Fibroblast of skin of abdomen (primary cell): ENCODE data around the gene CNOT6.
"Not testable (repeated sequence)": the region's sequence is repeated elsewhere in the genome, so short reads cannot be mapped to it uniquely, and the experiment has no call there.

Experiments
- DNase-seq: peaks from one replicate; pipeline ENCODE4 v3.0.0-alpha.2; 2013

Gene CNOT6

DNA sequence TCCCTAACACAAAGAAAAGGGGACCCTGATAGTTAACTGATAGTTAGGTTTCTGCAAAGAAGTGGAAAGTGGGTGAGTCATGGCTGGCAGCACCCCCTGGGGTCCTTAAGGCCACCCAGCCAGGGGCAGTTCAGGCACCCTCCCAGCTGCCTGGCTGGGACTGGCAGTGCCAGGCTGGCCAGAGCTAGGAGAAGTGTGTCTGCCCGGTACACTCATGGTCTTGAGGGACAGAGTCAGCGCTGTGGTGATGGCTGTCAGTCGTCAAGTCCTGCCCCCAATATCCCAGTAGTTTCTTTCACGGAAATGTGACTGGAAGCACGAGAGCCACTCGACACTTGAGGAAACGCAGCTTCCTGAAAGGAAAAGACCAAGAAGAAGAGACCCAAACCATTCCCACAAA lies 22.3 kb upstream of the CNOT6 start:
- DNase-seq: no peak

DNA sequence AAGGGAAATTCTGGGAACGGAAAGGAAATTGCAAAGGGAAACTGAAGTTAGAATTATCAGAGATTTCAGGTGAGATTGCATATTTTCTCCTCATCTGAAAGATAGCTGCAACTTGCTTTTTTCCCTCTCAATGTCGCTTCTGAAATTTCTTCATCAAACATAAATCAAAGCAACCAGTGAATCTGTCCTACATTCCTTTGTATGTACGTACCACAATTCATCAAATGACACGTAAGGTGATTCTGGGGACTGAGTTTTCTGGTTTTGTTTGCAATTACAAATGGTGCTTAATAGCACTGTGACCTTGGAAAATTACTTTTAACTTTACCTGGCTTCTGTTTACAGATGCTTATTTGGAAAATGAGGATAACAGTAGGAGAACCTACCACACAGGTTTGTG lies 21.9 kb upstream of the CNOT6 start:
- peak; percentile 10 for DNase-seq

DNA sequence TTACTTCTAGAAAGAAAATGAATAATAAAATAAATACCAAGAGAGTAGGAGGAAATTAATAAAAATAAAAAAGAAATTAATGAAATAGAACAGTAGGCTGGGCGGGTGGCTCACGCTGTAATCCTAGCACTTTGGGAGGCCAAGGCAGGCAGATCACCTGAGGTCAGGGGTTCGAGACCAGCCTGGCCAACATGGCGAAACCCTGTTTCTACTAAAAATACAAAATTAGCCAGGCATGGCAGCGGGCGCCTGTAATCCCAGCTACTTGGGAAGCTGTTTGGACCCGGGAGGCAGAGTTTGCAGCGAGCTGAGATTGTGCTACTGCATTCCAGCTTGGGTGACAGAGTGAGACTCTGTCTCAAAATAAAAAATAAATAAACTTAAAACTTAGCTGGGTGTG lies 20.8 kb upstream of the CNOT6 start:
- not testable (repeated sequence) for DNase-seq

DNA sequence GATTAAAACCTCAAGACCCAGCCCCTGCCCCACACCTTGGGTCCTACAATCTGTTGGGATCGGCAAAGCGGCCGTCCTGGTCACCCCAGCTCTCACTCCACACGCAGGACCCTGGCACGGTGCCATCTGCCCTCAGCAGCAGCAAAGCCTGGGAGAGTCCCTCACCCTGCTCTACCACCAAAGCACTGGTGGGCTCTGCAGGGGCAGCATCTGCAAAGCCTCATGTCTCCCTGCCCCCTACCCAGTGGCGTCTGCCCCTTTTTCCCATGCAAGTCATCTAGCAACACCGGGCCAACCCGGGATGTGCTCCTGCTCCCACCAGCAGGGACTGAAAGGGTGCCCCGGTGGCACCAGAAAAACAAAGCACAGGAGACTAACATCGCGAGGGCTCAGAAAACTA lies 19.6 kb upstream of the CNOT6 start:
- no peak for DNase-seq

DNA sequence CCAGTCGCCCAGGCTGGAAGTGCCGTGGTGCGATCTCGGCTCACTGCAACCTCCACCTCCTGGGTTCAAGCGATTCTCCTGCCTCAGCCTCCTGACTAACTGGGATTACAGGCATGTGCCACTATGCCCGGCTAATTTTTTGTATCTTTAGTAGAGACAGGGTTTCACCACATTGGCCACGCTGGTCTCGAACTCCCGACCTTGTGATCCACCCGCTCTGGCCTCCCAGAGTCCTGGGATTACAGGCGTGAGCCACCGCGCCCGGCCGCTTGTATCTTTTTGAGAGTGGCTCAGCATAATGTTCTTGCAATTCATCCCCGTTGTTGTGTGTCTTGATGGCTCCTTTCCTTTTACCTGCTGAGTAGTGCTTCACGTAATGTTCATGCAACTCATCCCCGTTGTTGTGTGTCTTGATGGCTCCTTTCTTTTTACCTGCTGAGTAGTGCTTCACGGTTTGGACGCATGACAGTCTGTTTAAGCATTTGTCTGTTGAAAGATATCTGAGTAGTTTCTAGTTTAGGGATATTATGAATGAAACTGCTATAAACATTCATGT lies 18.1 kb upstream of the CNOT6 start:
- not testable (repeated sequence) for DNase-seq

DNA sequence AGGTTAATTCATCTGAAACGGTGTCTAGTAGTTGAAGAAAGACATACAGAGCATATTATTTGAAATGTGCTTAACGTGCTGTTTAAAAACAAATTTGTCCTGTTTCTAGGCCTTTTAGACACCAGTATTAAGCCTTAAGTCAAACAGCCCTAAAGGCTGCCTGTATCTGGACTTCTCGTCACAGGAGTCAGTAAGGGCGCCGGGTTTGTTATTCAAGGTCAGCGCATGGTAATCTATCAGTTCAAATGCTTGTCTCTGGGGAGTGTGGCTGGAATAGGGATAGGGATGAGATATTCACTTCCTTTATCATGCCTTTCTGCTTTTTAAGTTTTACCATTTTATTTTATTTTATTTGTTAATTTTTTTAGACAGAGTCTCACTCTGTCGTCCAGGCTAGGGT lies 9.4 kb upstream of the CNOT6 start:
- DNase-seq: no peak

DNA sequence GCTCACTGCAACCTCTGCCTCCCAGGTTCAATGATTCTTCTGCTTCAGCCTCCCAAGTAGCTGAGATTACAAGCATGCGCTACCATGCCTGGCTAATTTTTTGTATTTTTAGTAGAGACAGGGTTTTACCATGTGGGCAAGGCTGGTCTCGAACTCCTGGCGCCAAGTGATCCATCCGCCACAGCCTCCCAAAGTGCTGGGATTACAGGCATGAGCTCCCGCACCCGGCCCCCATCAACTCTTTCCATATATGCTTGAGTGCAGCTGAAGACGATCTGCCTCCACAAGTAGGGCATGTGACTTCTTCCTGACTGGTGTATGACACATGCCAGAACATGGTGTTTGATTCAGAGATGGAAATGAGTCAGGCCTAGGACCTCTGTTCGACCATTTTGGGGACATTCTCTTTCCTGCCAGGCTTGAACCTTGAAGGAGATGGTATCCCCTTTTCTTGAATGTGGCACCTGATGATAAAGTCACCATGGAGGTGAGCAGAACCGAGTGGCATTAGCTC lies 7.5 kb upstream of the CNOT6 start:
- no peak for DNase-seq

DNA sequence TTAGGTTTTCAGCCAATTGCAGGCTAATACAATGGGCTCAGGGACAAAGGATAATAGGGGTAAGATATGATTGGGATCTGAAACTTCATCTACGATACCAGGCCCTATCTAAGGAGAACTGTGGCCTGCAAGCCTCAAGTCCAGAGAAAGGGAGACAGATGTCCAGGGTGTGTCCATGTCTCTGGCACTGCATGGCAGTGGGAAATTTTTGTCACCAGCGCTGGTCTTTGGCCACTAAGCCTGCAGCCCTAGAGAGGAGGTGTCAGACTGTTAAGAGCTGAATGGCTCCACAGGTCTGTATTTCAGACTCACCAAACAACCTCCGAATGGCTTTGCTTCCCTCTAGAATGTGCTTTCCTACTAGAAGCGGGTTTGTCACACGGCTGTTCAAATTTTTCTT lies 6.6 kb upstream of the CNOT6 start:
- DNase-seq: no peak

DNA sequence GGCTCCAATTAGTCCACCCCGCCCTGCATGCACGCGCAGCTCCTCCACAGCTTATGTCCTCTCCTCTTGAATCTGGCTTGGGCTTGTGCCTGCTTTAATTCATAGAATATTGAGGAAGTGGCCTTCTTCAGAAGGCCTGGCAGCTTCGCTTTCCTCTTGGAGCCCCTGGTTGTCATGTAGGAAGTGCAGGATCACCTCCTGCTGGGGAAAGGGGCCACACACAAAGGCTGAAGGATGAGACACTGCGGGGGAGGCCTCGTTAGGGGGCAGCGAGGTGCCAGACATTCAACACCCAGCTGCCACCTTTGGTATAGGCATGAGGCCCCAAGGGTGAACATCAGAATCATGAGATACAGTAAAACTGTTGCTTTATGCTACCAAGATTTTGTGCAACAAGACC lies 2.7 kb upstream of the CNOT6 start:
- no peak for DNase-seq

DNA sequence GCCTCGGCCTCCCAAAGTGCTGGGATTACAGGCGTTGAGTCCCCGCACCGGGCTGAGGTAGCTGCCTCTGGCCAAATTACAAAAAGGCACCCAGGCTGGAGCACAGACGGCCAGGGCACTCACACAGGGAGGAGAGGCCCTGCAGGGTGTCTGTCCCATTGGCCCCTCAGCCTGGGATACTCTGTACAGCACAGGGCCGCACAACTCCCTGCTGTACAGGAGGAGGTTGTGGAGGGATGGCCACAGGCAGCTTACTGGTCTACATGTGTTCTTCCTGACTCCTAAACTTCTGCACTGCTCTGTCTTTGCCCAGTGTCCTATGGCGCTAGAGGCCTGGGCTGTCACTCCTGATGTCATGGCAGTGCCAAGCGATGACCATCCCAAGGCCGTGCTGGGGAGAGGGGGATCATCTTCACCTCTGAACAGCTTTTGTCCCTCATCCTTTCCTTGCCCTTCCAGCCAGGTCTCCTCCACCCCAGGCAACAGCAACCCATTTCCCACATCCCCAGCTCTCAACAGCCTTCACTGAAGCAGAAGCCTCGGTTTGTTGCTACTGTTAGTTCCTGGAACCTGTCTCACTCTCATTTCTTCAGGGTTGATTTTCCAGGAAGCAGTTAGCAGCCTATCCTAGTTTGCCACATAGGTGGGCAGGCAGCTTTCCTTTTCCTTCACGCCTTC lies 1.8 kb upstream of the CNOT6 start:
- DNase-seq: no peak

DNA sequence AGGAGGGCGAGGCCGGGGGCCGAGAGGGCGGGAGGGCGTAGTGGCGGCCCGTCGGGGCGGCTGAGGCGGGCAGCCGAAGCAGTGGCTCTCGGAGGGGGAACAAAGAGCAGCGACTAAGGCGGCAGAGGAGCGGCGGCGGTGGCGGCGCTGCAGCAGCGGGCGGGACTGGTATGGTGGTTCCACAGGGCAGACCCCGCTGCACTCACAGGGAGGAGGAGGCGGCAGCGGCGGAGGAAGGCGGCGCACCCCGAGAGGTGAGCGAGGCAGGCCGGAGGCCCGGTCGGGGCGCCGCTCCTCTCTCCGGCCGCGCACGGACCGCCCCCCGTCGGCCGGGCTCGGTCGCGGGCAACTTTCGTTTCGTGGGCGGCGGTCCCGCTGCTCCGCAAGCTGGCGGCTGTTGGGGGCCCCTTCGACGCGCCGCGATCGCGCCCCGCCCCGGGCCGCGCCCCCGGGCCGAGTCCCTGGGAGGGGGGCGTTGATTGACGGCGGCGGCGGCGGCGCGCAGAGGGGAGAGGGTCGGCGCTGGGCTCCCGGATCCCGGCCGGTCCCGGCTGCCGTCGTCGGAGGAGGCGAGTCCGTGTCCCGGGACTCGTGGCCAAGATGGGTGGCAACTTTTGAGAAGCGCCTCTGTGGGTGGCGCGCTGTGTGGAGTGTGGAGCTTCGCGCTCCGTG lies 467 bp downstream of the CNOT6 start:
- peak; percentile 20 for DNase-seq

DNA sequence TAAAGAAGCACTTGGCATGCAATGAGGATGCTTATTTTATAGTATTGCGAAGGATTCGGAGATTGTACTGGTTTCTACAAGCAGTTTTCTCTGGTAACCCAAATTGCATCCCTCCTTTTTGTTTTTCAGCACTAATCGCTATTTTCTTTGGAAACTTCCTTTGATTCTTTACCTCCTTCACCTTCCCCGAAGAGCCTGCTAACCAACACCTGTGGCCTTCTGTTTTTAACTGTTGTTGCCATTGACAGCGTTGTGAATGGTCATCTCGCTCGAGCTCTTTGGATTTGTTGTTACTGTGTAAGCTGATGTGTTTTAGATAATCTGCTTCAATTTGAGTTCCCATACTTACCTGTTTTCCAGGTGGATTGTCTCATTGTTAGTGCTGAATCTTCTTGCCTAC lies 1.1 kb downstream of the CNOT6 start:
- no peak for DNase-seq

DNA sequence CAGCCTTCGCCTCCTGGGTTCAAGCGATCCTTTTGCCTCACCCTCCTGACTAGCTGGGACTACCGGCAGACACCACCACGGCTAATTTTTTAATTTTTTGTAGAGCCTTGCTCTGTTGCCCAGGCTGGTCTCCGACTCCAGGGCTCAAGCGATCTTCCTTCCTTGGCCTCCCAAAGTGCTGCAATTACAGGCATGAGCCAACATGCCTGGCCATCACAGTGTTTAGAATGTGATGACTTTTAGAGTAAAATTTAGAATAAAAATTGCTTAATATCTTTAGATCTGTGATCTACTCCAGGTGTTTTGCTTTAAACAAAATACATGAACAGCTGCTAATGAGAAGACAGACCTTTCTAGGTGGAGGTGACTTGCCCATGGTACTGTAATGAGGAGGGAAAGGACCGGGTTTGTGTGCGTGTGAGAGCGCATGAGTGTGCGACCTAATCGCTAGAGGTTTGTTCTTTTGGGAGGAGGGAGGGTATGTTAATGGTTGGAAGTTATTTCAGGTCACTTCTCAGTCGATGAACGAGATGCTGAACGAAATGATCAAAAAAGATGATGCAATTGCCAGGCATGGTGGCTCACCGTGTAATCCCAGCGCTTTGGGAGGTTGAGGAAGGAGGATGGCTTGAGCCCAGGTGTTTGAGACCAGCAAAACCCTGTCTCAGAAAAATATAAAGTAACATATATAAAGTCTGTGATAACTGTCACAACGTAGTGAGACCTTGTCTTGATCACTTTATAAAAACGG lies 2.0 kb downstream of the CNOT6 start:
- DNase-seq: no peak

DNA sequence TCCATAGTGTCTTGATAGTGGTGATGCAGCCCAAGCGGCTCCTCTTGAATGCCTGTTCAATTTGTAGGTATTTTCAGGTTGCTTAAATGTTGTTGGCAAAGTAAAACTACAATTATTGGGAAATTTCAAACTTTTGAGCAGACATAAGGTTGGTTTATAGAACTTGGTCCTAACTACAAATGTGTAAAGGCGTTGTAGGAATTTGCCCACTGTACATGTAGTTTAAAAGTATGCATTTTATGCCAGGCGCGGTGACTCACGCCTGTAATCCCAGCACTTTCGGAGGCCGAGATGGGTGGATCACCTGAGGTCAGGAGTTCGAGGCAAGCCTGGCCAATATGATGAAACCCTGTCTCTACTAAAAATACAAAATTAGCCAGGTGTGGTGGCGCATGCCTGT lies 2.6 kb downstream of the CNOT6 start:
- not testable (repeated sequence) for DNase-seq

DNA sequence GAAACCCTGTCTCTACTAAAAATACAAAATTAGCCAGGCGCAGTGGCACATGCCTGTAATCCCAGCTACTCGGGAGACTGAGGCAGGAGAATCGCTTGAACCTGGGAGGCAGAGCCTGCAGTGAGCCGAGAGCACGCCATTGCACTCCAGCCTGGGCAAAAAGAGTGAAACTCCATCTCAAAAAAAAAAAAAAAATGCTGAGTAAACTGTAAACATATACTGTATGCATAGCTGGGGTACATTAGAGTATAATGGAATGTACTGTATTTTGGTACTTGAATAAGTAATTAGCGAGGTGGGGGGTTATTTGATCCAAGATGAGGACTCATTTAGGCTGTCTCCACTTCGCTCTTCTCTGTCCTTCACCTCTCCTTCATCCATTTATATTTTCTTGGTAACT lies 3.7 kb downstream of the CNOT6 start:
- not testable (repeated sequence) for DNase-seq

DNA sequence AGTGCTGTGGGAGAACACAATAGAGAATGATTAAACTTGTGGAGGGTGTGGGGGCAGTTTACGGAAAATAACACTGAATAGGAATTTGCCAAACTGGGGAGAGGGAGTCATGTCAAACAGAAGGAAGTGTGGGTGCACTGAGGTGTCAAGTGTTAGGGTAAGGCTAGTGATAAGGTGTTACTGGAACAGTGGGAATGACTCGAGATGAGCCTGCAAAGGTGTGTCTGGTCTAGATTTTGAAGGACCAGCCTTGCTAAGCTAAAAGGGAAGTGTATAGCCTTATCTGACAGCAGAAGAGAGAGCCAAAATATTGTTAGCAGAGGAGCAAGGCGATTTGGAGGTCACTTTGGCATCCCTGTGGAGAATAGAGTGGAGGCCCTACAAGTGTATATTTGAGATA lies 4.2 kb downstream of the CNOT6 start:
- no peak for DNase-seq

DNA sequence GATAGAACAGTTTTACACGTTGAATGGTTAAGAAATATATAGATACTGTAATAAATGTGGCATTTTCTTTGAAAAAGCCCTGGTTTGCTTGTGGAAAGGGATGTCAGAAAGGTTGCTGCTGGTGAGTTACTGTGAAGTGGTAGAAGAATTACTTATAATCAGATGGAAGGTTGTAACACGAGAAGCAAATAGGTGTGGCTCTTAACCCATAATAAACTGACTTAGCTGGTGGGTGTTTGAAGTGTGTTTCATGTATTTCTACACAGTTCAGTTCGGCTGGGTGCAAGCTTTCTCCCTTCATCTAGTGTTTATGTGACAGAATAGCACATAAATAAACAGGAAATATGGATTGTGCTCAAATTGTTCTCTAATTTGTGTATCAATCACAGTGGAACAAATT lies 5.5 kb downstream of the CNOT6 start:
- DNase-seq: no peak

DNA sequence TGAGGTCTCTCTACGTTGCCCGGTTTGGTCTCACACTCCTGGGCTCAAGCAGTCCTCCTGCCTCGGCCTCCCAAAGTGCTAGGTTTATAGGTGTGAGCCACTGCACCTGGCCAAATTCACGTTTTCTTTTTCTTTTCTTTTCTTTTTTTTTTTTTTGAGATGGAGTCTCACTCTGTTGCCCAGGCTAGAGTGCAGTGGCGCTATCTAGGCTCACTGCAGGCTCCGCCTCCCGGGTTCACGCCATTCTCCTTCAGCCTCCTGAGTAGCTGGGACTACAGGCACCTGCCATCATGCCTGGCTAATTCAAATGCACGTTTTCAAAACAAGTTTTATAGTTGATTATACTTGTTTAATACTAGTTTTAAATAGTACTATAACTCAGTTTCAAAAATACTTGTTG lies 6.1 kb downstream of the CNOT6 start:
- DNase-seq: not testable (repeated sequence)

DNA sequence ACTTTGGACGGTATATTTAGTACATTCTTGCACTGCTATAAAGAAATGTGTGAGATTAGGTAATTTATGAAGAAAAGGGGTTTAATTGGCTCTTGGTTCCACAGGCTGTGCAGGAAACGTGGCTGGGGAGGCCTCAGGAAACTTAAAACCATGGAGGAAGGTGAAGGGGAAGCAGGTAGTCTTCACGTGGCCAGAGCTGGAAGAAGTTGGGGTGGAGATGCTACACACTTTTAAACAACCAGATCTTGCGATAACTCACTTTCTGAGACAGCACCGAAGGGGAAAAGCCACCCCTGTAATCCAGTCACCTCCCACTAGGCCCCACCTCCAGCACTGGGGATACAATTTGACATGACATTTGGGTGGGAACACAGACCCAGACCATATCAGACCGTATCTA lies 13.5 kb downstream of the CNOT6 start:
- DNase-seq: no peak

DNA sequence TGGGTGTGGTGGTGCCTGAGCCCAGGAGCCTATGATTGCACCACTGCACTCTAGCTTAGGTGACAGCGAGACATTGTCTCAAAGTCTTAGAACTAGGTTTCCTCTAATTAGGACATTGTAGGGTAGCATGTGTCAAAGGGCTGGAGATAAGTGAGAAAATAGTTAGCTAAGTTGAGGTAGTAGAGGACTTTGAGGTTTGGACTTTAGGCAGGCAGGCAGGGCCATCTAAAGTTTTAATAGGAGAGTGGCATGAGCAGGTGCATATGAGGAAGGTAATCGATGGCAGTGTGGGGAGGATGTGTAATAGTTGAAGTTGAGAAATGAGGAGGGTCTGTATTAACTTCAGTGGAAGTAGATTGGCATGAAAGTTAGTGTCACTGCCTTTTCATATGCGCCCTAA lies 21.1 kb downstream of the CNOT6 start:
- no peak for DNase-seq

DNA sequence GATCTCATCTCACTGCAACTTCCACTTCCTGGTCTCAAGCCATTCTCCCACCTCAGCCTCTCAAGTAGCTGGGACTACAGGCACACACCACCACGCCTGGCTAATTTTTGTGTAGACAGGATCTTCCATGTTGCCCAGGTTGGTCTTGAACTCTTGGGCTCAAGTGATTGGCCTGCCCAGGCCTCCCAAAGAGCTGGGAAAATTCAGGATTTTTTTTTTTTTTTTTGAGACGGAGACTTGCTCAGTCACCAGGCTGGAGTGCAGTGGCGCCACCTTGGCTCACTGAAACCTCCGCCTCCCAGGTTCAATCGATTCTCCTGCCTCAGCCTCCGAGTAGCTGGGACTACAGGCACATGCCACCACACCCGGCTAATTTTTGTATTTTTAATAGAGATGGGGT lies 21.8 kb downstream of the CNOT6 start:
- DNase-seq: not testable (repeated sequence)

DNA sequence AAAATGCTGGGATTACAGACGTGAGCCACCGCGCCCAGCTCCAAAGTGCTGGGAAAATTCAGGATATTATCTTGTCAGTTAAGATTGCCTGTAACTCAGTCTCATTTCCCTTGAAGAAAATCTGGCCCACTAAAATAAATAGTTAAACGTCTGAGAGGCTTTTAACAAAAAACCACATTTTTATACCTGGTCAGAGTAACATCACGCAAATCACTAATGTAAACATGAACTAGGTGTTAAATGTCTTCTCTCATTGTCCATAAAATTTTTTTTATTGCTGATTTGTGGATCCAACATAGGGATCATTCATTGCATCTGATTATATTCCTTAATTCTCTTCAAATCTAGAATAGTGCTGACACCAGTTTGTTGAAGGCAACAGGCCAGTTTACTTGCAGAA lies 22.3 kb downstream of the CNOT6 start:
- DNase-seq: no peak

DNA sequence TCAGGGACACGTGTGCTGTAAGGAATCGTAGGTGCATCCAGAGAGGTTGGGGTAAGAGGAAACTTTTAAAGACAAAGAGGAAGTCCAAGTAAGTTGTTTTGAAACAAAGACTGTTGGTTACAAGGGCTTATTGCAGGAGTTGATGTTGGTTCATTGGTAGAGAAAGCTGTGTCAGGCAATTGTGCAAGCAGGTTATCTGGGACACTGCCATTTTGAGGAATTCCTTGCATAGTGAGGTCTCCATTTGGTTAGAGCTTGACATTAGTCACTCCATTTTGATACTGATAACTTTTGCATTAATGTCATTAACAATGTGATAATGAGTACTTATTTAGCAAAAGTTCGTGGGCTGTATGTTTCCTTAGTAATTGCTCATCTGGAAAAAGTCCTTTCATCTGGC lies 24.9 kb downstream of the CNOT6 start:
- peak; percentile 52 for DNase-seq
